GM12892 (cell line): Measurements from ENCODE around the gene GTF3C2.
"Not testable (repeated sequence)": the region's sequence is repeated elsewhere in the genome, so short reads cannot be mapped to it uniquely, and the experiment has no call there.

Experiments
- DNase-seq: peaks from one replicate; pipeline ENCODE4 v3.0.0; 2011; ENCODE audit not compliant: insufficient read length
- FAIRE-seq: peaks from 2 replicates; lab custom pipeline; 2011; peaks lifted over from hg19 to GRCh38; lab: Jason Lieb, UNC
- POLR2A ChIP-seq: IDR thresholded peaks from 2 replicates; pipeline ENCODE4 v1.6.1; 2011; ENCODE audit warnings: low read depth, low read length, control low read depth
- POLR2AphosphoS5 ChIP-seq: IDR thresholded peaks from 2 replicates; pipeline ENCODE4 v1.6.1; 2011; ENCODE audit warnings: low read depth, low read length, control low read depth
- TAF1 ChIP-seq: IDR thresholded peaks from 2 replicates; pipeline ENCODE4 v1.6.1; 2011; ENCODE audit warnings: low read depth, mild to moderate bottlenecking, control low read depth, low read length, borderline replicate concordance

Gene GTF3C2

DNA sequence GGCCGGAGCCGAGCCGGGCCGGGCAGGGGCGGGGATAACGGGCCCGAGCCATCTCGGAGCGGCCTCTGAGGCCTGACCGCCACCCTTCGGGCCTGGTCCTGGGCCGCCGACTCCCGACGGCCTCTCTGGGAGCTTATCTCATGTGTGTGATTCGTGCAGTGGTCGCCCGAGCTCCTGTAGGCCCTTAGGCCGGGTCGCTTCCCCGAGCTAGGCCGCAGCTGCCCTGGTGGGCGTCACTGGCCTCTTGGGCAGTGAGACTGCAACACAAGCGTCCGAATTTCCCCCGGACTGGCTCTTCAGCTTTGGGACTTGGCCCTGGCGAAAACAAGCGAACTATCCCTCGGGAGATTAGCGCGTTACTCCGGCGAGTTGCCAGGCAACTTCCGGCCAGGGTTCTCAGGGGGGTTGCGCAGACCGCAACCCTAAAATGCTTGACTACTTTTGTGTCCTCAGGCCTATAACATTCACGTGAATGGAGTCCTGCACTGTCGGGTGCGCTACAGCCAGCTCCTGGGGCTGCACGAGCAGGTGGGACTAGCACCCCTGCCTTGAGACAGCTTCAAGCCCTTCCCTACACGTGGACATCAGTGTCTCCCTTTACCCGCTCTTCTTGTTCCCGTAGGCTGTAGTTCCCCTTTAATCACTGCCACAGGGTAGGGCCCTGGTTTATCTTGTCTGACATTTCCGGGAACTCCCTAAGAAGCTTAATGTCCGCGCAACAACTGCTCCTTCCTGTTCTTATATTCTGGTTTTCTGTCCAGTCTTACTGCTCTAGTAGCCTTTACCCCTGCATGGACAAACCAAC lies 14.5 kb upstream of the GTF3C2 start:
- FAIRE-seq (no peak), DNase-seq (no peak)
- peak; percentile 44 for TF ChIP-seq POLR2AphosphoS5
- peak; percentile 65 for TF ChIP-seq POLR2A
- no peak for TF ChIP-seq TAF1

DNA sequence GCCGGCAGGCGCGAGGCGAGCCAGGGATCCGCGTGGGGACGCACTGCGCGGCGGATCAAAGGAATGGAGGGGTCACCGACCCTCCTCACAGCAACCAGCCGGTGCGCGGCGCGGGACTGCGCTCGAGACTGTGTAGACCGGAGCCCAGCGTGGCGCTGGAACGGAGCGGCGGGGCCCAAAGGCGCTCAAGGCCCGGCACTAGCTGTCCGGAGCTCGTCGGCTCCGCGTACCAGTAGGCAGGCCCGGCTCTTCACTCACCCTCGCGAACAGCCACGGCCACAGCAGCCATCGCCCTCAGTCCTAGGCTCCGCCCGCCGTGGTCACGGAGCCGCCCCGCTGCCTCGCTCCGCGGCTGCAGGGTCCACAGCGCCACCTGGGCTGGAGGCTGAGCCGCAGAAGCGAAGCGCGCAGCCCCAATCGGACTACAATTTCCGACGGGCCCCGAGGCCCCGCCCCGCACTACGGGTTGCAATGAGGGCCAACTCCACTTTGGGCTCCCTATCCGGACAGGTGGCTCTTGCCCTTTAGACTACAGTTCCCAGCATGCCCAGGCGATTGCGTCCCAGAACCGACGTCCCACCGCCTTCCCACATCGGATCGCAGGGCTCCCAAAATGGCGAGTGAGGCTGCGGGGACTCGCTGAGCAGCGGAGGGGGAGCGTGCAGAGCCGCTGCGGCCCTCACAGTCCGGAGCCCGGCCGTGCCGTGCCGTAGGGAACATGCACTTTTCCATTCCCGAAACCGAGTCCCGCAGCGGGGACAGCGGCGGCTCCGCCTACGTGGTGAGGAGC lies 13.7 kb upstream of the GTF3C2 start, which contains the start of the genes EIF2B4 and SNX17:
Gene EIF2B4, minus strand, starts transcription at position 313 of the 790 bp plus-strand sequence. Its CDS starts 24 bp downstream, at position 289.
Gene SNX17, plus strand, starts transcription at position 591 of the 790 bp plus-strand sequence. Its CDS starts 128 bp downstream, at position 719.
- FAIRE-seq = peak; percentile 96
- peak; percentile 92 for TF ChIP-seq TAF1
- peak; percentile 89 for TF ChIP-seq POLR2A
- peak; percentile 85 for TF ChIP-seq POLR2AphosphoS5
- DNase-seq = peak; percentile 93

DNA sequence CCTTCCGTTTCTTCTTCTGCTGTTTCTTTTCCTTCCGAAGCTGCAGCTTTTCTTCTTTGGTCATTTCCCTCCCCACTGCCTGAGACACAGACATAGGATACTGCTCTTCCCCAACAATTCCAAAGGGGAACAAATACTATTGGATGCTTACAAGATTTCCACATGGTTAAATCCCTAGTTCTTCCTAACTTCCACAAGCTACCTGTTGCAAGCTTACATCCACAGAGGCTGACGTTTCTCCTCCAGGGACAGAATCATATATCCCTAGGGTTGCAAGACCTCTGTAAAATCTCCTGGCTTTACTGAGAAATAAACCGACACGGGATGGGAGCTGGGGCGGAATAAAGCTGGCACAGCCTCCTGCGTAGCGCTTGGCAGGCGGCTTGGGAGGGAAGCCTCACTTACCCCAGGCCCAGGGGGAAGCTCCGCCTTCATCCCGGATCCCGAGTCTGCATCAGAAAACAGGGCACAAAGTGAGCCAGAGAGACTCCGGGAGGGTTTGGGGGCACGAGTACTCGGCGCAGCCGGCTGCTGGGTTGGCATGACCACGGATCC lies 13.0 kb upstream of the GTF3C2 start:
- FAIRE-seq = peak; percentile 14
- no peak for DNase-seq
- TF ChIP-seq POLR2A (no peak), TAF1 (no peak), POLR2AphosphoS5 (no peak)

DNA sequence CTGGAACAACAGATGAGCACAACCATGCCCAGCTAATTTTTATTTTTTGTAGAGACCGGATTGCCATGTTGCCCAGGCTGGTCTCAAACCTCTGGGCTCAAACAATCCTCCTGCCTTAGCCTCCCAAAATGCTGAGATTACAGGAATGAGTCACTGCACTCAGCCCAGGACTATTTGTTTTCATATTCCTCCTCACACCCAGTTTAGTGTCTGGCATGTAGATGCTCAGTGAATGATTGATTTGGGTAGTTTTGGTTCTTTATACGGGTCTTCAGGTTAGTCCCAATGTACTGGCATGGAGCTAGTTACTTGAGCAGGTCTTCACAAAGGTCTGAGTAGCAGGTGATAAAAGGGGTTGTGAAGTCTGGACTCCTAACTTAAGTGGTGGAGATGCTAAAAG lies 7.4 kb upstream of the GTF3C2 start:
- no peak for TF ChIP-seq POLR2AphosphoS5
- TF ChIP-seq POLR2A = no peak
- no peak for TF ChIP-seq TAF1
- FAIRE-seq = no peak

DNA sequence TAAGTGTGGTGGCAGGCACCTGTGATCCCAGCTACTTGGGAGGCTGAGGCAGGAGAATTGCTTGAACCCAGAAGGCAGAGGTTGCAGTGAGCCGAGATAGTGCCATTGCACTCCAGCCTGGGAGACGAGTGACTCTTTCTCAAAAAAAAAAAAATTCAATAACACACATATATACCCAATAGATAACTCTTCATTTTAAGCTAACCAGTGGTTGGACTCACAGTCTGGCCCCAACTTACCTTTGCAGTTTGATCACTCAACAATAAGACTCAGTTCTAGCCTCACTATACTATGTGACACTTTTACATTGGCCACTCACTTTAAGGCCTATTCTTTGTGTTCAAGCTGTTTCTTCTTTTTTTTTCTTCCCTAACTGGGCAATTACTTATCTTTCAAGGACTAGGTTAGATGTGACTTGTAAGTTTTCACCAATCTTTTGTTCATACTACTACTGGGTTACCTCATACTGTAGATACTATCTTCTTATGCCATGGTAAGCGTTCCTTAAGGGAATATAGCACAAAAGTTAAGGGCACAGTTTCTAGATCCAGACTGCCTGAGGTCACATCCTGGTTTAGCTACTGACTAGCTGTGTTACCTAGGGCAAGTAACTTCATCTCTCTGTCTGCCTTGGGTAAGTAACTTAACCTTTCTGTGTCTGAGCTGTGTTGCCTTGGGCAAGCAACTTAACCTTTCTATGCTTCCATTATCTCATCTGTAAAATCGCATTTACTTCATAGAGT lies 6.3 kb upstream of the GTF3C2 start:
- DNase-seq = no peak
- no peak for FAIRE-seq
- TF ChIP-seq POLR2A (no peak), POLR2AphosphoS5 (no peak), TAF1 (no peak)

More for the DNA sequence above, 7.4 kb upstream of the GTF3C2 start:
- DNase-seq = no peak

DNA sequence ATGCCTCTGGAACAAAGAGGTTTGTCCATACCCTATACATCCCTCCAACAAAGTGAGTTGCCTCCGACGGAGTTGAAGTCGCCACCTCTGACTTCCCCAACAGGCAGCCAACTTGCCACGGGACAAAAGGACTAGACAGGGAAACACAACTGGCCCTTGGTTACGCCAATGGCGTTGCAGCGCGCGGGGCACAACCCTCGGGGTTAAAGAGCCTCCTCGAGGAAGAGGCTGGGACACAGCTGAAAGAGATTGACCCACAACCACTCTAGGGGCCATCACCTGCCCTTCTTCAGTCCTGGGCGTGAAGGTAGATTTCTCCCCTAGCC lies 545 bp downstream of the GTF3C2 start:
- FAIRE-seq (no peak), DNase-seq (no peak)
- no peak for TF ChIP-seq POLR2AphosphoS5
- no peak for TF ChIP-seq POLR2A
- no peak; the same call in 1 of the 2 replicates for TF ChIP-seq TAF1

DNA sequence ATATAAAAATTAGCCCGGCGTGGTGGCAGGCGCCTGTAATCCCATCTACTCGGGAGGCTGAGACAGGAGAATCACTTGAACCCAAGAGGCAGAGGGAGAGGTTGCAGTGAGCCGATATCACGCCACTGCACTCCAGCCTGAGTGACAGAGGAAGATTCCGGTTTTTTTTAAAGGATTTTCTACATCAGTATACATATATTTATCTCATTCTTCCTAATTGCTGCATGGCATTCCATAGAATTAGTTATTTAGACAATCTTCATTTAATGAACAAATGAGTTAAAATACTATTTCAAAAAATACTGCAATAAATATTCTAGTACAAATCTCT lies 2.0 kb downstream of the GTF3C2 start:
- no peak for TF ChIP-seq POLR2A
- no peak for TF ChIP-seq TAF1
- TF ChIP-seq POLR2AphosphoS5 = no peak
- no peak for FAIRE-seq
- DNase-seq = no peak

DNA sequence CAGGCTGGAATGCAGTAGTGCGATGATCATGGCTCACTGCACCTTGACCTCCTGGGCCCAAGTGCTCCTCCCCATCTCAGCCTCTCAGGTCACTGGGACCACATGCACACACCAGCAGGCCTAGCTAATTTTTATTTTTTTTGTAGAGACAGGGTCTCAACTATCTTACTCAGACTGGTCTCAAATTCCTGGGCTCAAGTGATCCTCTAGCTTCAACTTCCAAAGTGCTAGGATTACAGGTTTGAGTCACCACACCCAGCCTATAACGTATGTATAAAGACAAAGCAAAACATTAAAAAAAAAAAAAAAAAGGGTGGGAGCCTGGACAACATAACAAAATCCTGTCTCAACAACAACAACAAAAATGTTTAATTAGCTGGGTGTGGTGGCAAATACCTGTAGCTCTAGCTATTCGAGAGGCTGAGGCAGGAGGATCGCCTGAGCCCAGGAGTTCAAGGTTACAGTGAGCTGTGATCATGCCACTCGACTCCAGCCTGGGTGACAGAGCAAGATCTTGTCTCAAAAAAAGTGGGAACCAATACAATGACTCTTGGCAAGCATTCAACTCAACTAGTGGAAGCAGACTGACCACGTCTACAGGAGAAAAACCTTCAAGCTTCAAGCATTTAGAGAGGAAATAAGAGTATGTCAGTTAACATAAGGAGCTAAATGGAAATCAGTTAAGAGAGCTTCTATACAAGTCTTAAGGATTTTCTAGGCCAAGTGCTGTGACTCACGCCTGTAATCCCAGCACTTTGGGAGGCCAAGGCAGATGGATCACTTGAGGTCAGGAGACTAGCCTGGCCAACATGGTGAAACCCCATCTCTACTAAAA lies 2.6 kb downstream of the GTF3C2 start:
- FAIRE-seq (no peak), DNase-seq (no peak)
- no peak for TF ChIP-seq POLR2A

DNA sequence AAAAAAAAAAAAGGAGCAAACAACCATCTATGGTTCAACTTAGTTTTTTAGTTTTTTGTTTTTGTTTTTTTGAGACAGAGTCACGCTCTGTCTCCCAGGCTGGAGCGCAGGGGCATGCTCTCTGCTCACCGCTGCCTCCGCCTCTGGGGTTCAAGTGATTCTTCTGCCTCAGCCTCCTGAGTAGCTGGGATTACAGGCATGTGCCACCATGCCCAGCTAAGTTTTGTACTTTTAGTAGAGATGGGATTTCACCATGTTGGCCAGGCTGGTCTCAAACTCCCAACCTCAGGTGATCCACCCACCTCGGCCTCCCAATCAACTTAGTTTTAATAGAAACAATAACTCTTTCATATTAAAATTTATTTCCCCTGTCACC lies 3.2 kb downstream of the GTF3C2 start:
- DNase-seq, FAIRE-seq: not testable (repeated sequence)

DNA sequence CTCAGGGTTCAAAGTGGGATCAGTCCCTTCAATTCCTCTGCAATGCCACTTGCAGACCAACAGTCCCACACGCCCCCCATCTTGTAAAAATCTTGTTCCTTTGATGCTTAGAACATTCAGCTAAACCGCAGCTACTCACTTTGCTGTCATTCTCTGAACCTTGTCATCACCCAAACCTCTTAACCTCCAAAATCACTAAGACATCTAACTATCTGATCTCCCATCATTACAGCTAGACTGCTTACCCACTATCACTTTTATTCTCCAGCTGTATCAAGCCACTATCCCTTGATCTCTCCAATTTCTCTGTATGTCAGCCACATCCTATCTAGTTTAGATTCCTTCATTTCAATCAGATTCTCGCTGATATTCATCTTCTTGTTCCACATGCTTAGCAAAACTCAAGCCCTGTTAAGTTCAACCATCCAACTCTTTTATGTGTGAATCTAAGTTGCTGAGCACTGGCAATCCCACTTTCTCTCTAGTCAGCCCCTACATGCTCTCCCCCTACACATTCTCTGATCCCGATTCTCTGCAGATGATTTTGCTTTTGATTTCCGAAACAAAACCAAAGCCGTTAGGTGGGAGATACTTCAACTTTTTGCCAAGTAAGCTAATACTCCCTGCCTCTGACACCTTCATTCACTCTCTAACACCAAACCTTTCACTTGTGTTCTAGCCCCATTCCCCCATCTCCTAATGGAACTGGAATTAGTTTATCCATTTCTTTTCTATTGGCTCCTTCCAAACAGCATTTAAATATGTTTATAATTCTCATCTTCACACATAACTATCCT lies 4.6 kb downstream of the GTF3C2 start:
- DNase-seq = no peak
- no peak for FAIRE-seq
- TF ChIP-seq POLR2AphosphoS5 = no peak
- no peak for TF ChIP-seq TAF1
- TF ChIP-seq POLR2A = no peak
